ENCODE data around the gene TGFBRAP1.

- TF ChIP-seq CTCF (conservative IDR thresholded peaks at IDR 0.05; ENCODE audit: low read depth, low read length) = no peak
- no peak for TF ChIP-seq EZH2 (IDR thresholded peaks at IDR 0.05; ENCODE audit: borderline replicate concordance, low read depth, low read length, poor library complexity, severe bottlenecking)
Observed at GRCh38 chr2:105249181-105249580, 80.4 kb downstream of the TGFBRAP1 start.
